Ovary (tissue), 9 donors: ENCODE measurements around the gene RALGPS1. TPM values are rescaled to one million over a fixed set of nuclear protein-coding genes. Genes with fewer than 3 reads are reported as not detected.

Experiments
- DNase-seq, 5 donors: peaks; one replicate each; pipeline ENCODE4 v3.0.0-alpha.2; 2019 to 2020
- H3K27ac ChIP-seq, 2 donors: fragments of 200-600 bp; one replicate each; pipeline versions ENCODE4 v1.5.1 to v1.8.0; 2019 to 2022
- H3K27me3 ChIP-seq: fragments of 200-600 bp; one replicate; pipeline ENCODE4 v1.8.0; 2022
- H3K36me3 ChIP-seq: fragments of 200-600 bp; sonication (generic); one replicate; pipeline ENCODE4 v1.5.1; 2019
- H3K4me1 ChIP-seq: one replicate; pipeline ENCODE4 v1.8.1; 2013; ENCODE audit warnings: mild to moderate bottlenecking, moderate library complexity; ENCODE audit not compliant: insufficient read depth
- H3K4me3 ChIP-seq: fragments of 200-600 bp; sonication (generic); one replicate; pipeline ENCODE4 v1.5.1; 2017
- H3K9me3 ChIP-seq, 2 donors: fragments of 200-600 bp in 1 of 2; sonication (generic) in 1 of 2; one replicate each; pipeline versions ENCODE4 v1.5.1 to v1.8.1; 2013 to 2019; ENCODE audit warnings: mild to moderate bottlenecking in 1 of 2, moderate library complexity in 1 of 2
- EP300 ChIP-seq: sonication (generic); formaldehyde crosslinking; IDR thresholded peaks from one replicate; pipeline ENCODE4 v1.6.1; 2017; ENCODE audit warnings: antibody characterized with exemption
- POLR2A ChIP-seq: fragments of 450-650 bp; IDR thresholded peaks from one replicate; pipeline ENCODE4 v1.6.1; 2017; ENCODE audit warnings: antibody characterized with exemption, mild to moderate bottlenecking, moderate library complexity
- WGBS, 3 donors: extraction: QIAGEN DNeasy Blood & Tissue Kit in 1 of 3; methylation state at CpG; one replicate each; pipeline versions ENCODE4 v1.1.5 to v1.1.7; 2013 to 2017; 5-methylcytosine and 5-hydroxymethylcytosine counted together
- intact Hi-C, 4 donors: fragments of 100-400 bp; cut with DNase I; formaldehyde crosslinking; loops; one replicate each; pipeline versions ENCODE4 v1.11.0 to v1.15.1; 2022 to 2023
- polyA plus RNA-seq, 2 donors: library from polyadenylated mRNA; stranded (reverse); fragments of 200-250 nt in 1 of 2; fragments of 350-450 nt in 1 of 2; fragmentation: Illumina TruSeq in 1 of 2; extraction: RNeasy Lipid Tissue Mini Kit (QIAGEN cat#74804) in 1 of 2; gene quantifications; one replicate each; pipeline ENCODE4 v1.2.3, GENCODE V29; 2013 to 2014
- total RNA-seq, 7 donors: library from RNA; depleted of rRNA in 2 of 7; stranded (reverse); fragments of >200 nt in 2 of 7; fragmentation: NEBNext Ultra II Directional in 3 of 7; extraction: Animal tissue kit (Norgen Biotek cat#: 25700) in 3 of 7; gene quantifications; one replicate each; pipeline versions ENCODE4 v1.1.0 to v1.2.4, GENCODE V29; 2016 to 2023
- TF ChIP-seq, protein P1 (sequence below), 3 donors: fragments of 450-650 bp in 2 of 3; fragments of 200-600 bp in 1 of 3; IDR thresholded peaks; one replicate each; pipeline versions ENCODE4 v1.5.1 to v1.8.0; 2016 to 2022; ENCODE audit warnings: antibody characterized with exemption in 3 of 3, mild to moderate bottlenecking in 1 of 3
- donor health status: DM: no; HTN: no; CAD: no; lungs with moderate emphysema.
- donor health status: DM: no; HTN: no; CAD: no.
- donor health status: Bipolar disorder and iron deficiency.
- donor health status: DM: yes; HTN: yes; CAD: no.
- donor health status: DM: no; HTN: no; CAD: no.
- donor health status: DM: yes; HTN: yes; CAD: no.

RALGPS1 gene
- total and polyA plus RNA-seq, 9 donors: 2.3 to 13.1 (median 6.9) TPM

DNA sequence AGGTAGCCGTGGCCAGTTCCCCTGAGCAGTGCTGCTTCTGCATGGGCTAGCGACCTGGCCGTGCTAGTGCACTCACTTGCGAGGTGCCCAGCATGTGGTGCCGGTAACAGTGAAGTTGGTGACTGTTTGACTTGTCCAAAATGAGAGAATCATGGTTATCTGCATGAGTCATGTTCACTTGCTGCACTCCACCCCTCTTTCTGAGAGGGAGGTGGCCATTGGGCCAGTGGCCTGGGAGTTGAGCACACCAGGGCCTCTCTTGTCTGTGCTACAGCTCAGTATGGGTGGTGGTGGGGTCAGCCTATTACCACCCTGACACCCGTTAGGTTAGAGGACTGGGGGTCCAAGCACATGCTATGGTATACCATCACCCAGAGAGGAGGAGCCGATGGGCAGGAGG is 294.6 kb downstream of the RALGPS1 start:
- H3K4me1 ChIP-seq: no peaks in the 10 kb centered on the region
- no peak overlapping the region for H3K27ac ChIP-seq
- intact Hi-C loops: loop anchor here in 1 of 4 donors (5.0 kb wide), 1 partner anchor 252 kb away; no protein-coding TSS in a partner anchor
- H3K9me3 ChIP-seq: no peaks in the 10 kb centered on the region
- WGBS, 3 donors: 84 to 93% (median 89%) methylated on average over 7 of the region's 7 CpGs
- no peaks in the 10 kb centered on the region for H3K36me3 ChIP-seq
- no peak overlapping the region for H3K4me3 ChIP-seq
- DNase-seq: no peak
- TF ChIP-seq EP300: no peak
- TF ChIP-seq, protein P1, sequence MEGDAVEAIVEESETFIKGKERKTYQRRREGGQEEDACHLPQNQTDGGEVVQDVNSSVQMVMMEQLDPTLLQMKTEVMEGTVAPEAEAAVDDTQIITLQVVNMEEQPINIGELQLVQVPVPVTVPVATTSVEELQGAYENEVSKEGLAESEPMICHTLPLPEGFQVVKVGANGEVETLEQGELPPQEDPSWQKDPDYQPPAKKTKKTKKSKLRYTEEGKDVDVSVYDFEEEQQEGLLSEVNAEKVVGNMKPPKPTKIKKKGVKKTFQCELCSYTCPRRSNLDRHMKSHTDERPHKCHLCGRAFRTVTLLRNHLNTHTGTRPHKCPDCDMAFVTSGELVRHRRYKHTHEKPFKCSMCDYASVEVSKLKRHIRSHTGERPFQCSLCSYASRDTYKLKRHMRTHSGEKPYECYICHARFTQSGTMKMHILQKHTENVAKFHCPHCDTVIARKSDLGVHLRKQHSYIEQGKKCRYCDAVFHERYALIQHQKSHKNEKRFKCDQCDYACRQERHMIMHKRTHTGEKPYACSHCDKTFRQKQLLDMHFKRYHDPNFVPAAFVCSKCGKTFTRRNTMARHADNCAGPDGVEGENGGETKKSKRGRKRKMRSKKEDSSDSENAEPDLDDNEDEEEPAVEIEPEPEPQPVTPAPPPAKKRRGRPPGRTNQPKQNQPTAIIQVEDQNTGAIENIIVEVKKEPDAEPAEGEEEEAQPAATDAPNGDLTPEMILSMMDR (IDR thresholded peaks at IDR 0.05): no peak
- no peak for TF ChIP-seq POLR2A
- H3K27me3 ChIP-seq: no peaks in the 10 kb centered on the region

DNA sequence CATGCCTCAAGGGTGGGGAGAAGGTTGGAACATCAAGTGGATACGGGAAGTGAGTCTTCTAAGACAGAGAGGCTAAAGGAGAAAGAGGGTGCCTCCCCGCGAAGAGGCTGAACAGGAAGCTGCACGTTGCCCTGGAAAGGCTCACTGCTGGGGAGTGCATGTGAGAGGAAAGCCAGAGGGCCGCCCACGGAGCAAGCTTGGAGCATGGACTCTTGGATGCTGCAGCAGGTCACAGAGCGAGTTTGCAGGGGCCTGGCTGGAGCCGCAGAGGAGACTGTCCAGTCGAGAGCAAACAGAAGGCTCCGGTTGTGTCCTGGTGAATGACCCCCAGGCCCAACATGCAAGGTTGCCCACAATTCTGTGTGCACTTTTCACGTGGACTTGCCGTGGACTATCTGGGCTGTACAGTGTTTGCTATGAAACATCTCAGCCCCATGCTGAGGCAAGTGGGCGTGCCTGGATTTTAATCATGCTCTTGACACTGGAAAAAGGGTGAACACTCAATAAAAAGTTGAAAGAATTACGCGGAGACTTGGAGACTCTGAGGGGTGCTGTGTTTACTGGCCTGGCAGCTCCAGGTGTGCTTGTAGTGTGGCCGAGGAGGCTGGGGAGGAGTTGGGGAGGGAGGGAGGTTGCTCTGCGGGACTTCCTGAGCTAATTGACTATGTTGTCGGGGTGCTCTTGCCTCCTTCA is 295.5 kb downstream of the RALGPS1 start:
- 50 to 59% (median 50%) methylated on average over 18 of the region's 18 CpGs for WGBS, 3 donors
- Histone ChIP-seq H3K9me3 (no peaks in the 10 kb centered on the region), H3K27ac (no peak overlapping the region), H3K4me1 (no peaks in the 10 kb centered on the region), H3K4me3 (no peak overlapping the region), H3K27me3 (no peaks in the 10 kb centered on the region), H3K36me3 (no peaks in the 10 kb centered on the region)
- intact Hi-C loops: loop anchor here in 1 of 4 donors (5.0 to 10.0 kb wide), 2 partner anchors 135 to 253 kb away; no protein-coding TSS in a partner anchor
- TF ChIP-seq POLR2A (no peak), EP300 (no peak)
- TF ChIP-seq, protein P1 (IDR thresholded peaks at IDR 0.05): no peak
- DNase-seq: no peak

DNA sequence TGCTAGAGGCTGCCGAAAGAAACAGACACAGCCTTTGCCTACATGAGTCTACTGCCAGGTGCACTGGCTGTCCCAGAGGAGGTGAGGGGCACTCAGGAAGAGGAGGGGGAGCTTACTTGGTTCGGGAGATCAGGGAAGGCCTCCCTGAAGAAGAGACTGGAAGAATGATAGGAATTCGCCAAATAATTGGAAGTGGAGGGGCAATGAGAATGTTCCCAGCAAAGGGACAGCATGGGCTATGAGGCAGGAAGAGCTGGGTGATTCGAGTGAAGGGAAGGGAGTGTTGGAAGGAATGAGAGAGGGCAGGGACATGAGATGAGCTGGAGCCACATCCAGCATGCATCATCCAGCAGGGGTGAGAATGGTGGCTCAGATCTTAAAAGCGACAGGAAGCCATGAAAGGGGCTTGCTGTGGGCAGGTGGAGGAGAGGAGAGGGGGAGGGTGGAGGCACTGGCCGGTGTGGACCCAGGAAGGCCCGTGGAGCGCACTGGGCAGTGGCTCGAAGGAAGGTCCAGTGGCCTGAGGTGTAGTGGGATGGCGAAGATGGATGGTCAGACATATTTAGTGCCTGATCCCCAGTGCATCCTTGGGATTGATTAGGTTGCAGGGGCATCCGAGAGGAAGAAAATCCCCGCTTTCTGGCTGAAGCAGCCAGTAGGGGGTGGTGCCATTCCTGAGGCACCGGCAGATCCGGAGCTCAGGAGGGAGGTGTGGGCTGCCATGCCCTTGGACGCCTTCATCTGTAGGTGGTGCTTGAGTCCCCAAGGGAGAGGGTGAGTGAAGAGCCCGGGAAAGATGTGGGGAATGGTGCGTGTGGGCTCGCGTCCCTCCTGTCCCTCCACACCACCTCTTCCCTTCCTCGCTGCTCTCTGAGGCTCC is 296.5 kb downstream of the RALGPS1 start:
- 79 to 84% (median 81%) methylated on average over 20 of the region's 20 CpGs for WGBS, 3 donors
- no peak for TF ChIP-seq EP300
- TF ChIP-seq, protein P1 (IDR thresholded peaks at IDR 0.05): no peak
- TF ChIP-seq POLR2A: no peak
- no peak for DNase-seq
- intact Hi-C loops: loop anchor here in 1 of 4 donors (10.0 kb wide), 1 partner anchor 134 kb away; no protein-coding TSS in a partner anchor
- Histone ChIP-seq H3K36me3 (no peaks in the 10 kb centered on the region), H3K4me3 (no peak overlapping the region), H3K9me3 (no peaks in the 10 kb centered on the region), H3K4me1 (no peaks in the 10 kb centered on the region), H3K27ac (no peak overlapping the region), H3K27me3 (no peaks in the 10 kb centered on the region)

DNA sequence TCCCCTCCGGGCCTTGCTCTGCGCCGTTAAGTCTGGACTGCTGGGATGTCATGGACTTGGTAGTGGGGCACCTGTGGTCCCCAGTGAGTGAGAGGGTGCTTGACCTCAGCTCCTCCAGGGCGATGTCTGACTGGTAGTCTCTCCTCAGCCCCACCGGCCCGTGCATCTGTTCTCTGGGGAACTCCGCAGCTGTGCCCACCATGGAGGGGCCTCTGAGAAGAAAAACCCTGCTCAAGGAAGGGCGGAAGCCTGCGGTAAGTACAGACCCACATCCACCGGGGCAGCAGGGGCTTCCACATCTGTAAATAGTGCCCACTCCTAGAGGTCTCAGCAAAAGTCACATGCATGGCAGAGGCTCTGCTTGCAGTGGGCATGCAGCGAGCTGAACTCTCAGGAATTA is 297.4 kb downstream of the RALGPS1 start:
- Histone ChIP-seq H3K27me3 (no peaks in the 10 kb centered on the region), H3K4me3 (no peak overlapping the region), H3K27ac (no peak overlapping the region), H3K36me3 (no peaks in the 10 kb centered on the region), H3K4me1 (no peaks in the 10 kb centered on the region), H3K9me3 (no peaks in the 10 kb centered on the region)
- 91 to 95% (median 92%) methylated on average over 11 of the region's 11 CpGs for WGBS, 3 donors
- intact Hi-C loops: loop anchor here in 1 of 4 donors (10.0 kb wide), 1 partner anchor 133 kb away; no protein-coding TSS in a partner anchor
- TF ChIP-seq EP300: no peak
- TF ChIP-seq, protein P1 (IDR thresholded peaks at IDR 0.05): no peak
- TF ChIP-seq POLR2A: no peak
- DNase-seq: no peak
